SK-N-MC (cell line): ENCODE measurements around the gene MBD2.

ENCODE experiments used
- EZH2 ChIP-seq: fragments of 200-600 bp; sonication (generic); IDR thresholded peaks from one replicate; pipeline ENCODE4 v1.6.1; 2017; ENCODE audit warnings: antibody characterized with exemption
- POLR2AphosphoS5 ChIP-seq: IDR thresholded peaks from 2 replicates; pipeline ENCODE4 v1.6.1; 2012; ENCODE audit warnings: mild to moderate bottlenecking, low read depth, low read length, borderline replicate concordance

- no peak for TF ChIP-seq EZH2
- no peak for TF ChIP-seq POLR2AphosphoS5
Measured at GRCh38 chr18:54193786-54194185, 30.7 kb downstream of the MBD2 start.
